ENCODE measurements around the gene DENND5B. TPM values are rescaled to one million over a fixed set of nuclear protein-coding genes. Genes with fewer than 3 reads are reported as not detected.
A peak's percentile ranks its signal among the peaks of the same experiment; 100 is the strongest.

Gene DENND5B
- total RNA-seq, 6 experiments from 2014 or later = 12.6 to 18.4 (median 16.6) TPM

GRCh38 chr12:31631023-31631724 is 40.2 kb upstream of the DENND5B start:
- ATAC-seq = no peak
- intact Hi-C loops (cut with DNase I) = no loop called here
- 77% methylated on average over 6 of the region's 6 CpGs for WGBS (ENCODE audit: insufficient coverage, low coverage, low lambda C conversion rate, missing lambda C conversion rate)

GRCh38 chr12:31629756-31630732 is 39.1 kb upstream of the DENND5B start:
- WGBS (ENCODE audit: insufficient coverage, low coverage, low lambda C conversion rate, missing lambda C conversion rate) = 41% methylated on average over 14 of the region's 16 CpGs

More at GRCh38 chr12:31631023-31631724, 40.2 kb upstream of the DENND5B start:
- H3K4me1 ChIP-seq = no peaks in the 10 kb centered on the region
- H3K27me3 ChIP-seq = no peaks in the 10 kb centered on the region
- TF ChIP-seq CTCF (IDR thresholded peaks at IDR 0.05) (no peak), POLR2A (IDR thresholded peaks at IDR 0.05) (no peak)
- no peaks in the 10 kb centered on the region for H3K9me3 ChIP-seq
- no peak overlapping the region for H3K27ac ChIP-seq
- H3K4me3 ChIP-seq = no peak overlapping the region
- no peaks in the 10 kb centered on the region for H3K36me3 ChIP-seq
- DNase-seq = no peak

GRCh38 chr12:31627456-31628054 is 36.6 kb upstream of the DENND5B start:
- 69% methylated on average over 3 of the region's 5 CpGs for WGBS (ENCODE audit: insufficient coverage, low coverage, low lambda C conversion rate, missing lambda C conversion rate)
- Histone ChIP-seq H3K27me3 (no peaks in the 10 kb centered on the region), H3K4me3 (no peak overlapping the region), H3K4me1 (no peaks in the 10 kb centered on the region), H3K9me3 (no peaks in the 10 kb centered on the region), H3K27ac (no peak overlapping the region), H3K36me3 (no peaks in the 10 kb centered on the region)
- no peak for ATAC-seq
- DNase-seq = no peak
- no peak for TF ChIP-seq POLR2A (IDR thresholded peaks at IDR 0.05)
- TF ChIP-seq CTCF (IDR thresholded peaks at IDR 0.05) = no peak
- intact Hi-C loops (cut with DNase I) = no loop called here

More at GRCh38 chr12:31629756-31630732, 39.1 kb upstream of the DENND5B start:
- Histone ChIP-seq H3K27me3 (no peaks in the 10 kb centered on the region), H3K9me3 (no peaks in the 10 kb centered on the region), H3K4me3 (no peak overlapping the region), H3K4me1 (no peaks in the 10 kb centered on the region), H3K36me3 (no peaks in the 10 kb centered on the region), H3K27ac (peak overlapping the region in 2 of 3 donors; percentile 3 to 29)
- intact Hi-C loops (cut with DNase I) = no loop called here
- DNase-seq (no peak), ATAC-seq (peak; percentile 74 to 90 (median 83))
- no peak for TF ChIP-seq POLR2A (IDR thresholded peaks at IDR 0.05)
- no peak for TF ChIP-seq CTCF (IDR thresholded peaks at IDR 0.05)

- no peak for ATAC-seq
- 75% methylated on average over 7 of the region's 7 CpGs for WGBS (ENCODE audit: insufficient coverage, low coverage, low lambda C conversion rate, missing lambda C conversion rate)
These were observed 35.5 kb upstream of the DENND5B start for GRCh38 chr12:31626270-31626995.

More at GRCh38 chr12:31626270-31626995, 35.5 kb upstream of the DENND5B start:
- DNase-seq = no peak
- no peaks in the 10 kb centered on the region for H3K9me3 ChIP-seq
- H3K4me3 ChIP-seq = no peak overlapping the region
- H3K4me1 ChIP-seq = no peaks in the 10 kb centered on the region
- H3K27me3 ChIP-seq = no peaks in the 10 kb centered on the region
- intact Hi-C loops (cut with DNase I) = no loop called here
- H3K36me3 ChIP-seq = no peaks in the 10 kb centered on the region
- TF ChIP-seq POLR2A (IDR thresholded peaks at IDR 0.05) (no peak), CTCF (IDR thresholded peaks at IDR 0.05) (no peak)
- no peak overlapping the region for H3K27ac ChIP-seq

Measured in right lobe of liver (tissue), 6 donors.